Peyer's patch (tissue), 4 donors: Measurements from ENCODE around the gene PHF10.

ENCODE experiments used
- POLR2A ChIP-seq, 2 donors: fragments of 450-650 bp; IDR thresholded peaks; one replicate each; pipeline ENCODE4 v1.5.1; 2017; ENCODE audit warnings: antibody characterized with exemption in 2 of 2, mild to moderate bottlenecking in 2 of 2, moderate library complexity in 2 of 2
- TF ChIP-seq, protein P1 (sequence below), 6 experiments: fragments of 450-650 bp in 4 of 6; fragments of 200-600 bp in 2 of 6; sonication (generic) in 1 of 6; IDR thresholded peaks; one replicate each; pipeline ENCODE4 v1.5.1; 2017 to 2019; ENCODE audit warnings: antibody characterized with exemption in 6 of 6, mild to moderate bottlenecking in 3 of 6, moderate library complexity in 1 of 6

DNA sequence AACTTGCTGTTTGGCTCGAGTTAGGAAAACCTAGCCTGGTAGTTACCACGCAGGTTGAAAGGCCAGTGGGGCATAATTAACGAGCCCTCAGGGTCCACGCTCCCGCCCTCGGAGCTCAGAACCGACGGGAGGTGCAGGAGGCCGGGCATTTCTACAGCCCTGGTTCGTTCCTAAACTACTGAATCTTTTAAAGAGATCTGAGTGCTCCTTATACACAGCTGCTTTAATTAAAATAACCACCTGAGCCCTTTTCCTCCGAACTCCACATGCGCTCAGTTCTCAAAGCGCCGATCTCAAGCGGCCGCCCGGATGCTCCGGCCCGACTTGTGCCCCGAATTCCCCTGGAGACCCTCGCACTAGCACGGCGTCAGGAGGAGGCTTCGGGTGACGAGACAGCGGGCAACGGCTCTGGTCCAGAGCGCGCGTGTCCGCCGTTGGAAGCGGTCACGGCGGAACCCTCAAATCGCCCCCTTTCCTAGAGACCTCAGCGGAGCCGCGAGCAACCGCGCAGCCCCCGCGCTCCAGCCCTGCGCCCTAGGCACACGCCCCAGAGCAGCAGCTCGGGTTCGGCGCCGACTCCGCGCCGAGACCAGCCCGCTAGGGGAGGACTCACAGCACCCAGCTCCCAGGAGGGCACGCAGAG lies 22.9 kb downstream of the PHF10 start:
- TF ChIP-seq, protein P1, sequence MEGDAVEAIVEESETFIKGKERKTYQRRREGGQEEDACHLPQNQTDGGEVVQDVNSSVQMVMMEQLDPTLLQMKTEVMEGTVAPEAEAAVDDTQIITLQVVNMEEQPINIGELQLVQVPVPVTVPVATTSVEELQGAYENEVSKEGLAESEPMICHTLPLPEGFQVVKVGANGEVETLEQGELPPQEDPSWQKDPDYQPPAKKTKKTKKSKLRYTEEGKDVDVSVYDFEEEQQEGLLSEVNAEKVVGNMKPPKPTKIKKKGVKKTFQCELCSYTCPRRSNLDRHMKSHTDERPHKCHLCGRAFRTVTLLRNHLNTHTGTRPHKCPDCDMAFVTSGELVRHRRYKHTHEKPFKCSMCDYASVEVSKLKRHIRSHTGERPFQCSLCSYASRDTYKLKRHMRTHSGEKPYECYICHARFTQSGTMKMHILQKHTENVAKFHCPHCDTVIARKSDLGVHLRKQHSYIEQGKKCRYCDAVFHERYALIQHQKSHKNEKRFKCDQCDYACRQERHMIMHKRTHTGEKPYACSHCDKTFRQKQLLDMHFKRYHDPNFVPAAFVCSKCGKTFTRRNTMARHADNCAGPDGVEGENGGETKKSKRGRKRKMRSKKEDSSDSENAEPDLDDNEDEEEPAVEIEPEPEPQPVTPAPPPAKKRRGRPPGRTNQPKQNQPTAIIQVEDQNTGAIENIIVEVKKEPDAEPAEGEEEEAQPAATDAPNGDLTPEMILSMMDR (IDR thresholded peaks at IDR 0.05): peak in 2 of 6 experiments; percentile 22 to 26
- no peak for TF ChIP-seq POLR2A (IDR thresholded peaks at IDR 0.05)
